GM06990 (cell line): Measurements from ENCODE around the gene CACNA2D3.

Source experiments
- DNase-seq: peaks from one replicate; pipeline ENCODE4 v3.0.0-alpha.2; 2011; ENCODE audit not compliant: insufficient read length; ENCODE audit errors: extremely low read depth
- H3K27me3 ChIP-seq: replicated peaks from 2 replicates; pipeline ENCODE4 v1.6.0; 2011; ENCODE audit warnings: low read length; ENCODE audit not compliant: control insufficient read depth, insufficient read depth
- H3K36me3 ChIP-seq: 2 replicates; pipeline ENCODE4 v1.5.1; 2011; ENCODE audit warnings: low read length; ENCODE audit not compliant: control insufficient read depth, insufficient read depth
- H3K4me3 ChIP-seq: replicated peaks from 2 replicates; pipeline ENCODE4 v1.5.1; 2011; ENCODE audit warnings: low read depth, mild to moderate bottlenecking, control low read depth, low read length
- CTCF ChIP-seq: IDR thresholded peaks from 2 replicates; pipeline ENCODE4 v1.5.1; 2011; ENCODE audit warnings: low read length, control low read depth, mild to moderate bottlenecking, inconsistent platforms; ENCODE audit not compliant: insufficient read depth, poor library complexity, severe bottlenecking

CACNA2D3 gene

GRCh38 chr3:55065331-55065730 lies 943.0 kb downstream of the CACNA2D3 start:
- Histone ChIP-seq H3K4me3 (no peak overlapping the region), H3K27me3 (no peaks in the 10 kb centered on the region), H3K36me3 (no peaks in the 10 kb centered on the region)
- no peak for DNase-seq
- TF ChIP-seq CTCF: no peak

GRCh38 chr3:55066551-55067047 lies 944.2 kb downstream of the CACNA2D3 start:
- Histone ChIP-seq H3K36me3 (no peaks in the 10 kb centered on the region), H3K4me3 (no peak overlapping the region), H3K27me3 (no peaks in the 10 kb centered on the region)
- TF ChIP-seq CTCF: no peak
- no peak for DNase-seq

GRCh38 chr3:55069950-55070349 lies 947.6 kb downstream of the CACNA2D3 start:
- Histone ChIP-seq H3K27me3 (no peaks in the 10 kb centered on the region), H3K4me3 (no peak overlapping the region), H3K36me3 (no peaks in the 10 kb centered on the region)
- no peak for TF ChIP-seq CTCF
- DNase-seq: no peak

- DNase-seq: no peak
- no peaks in the 10 kb centered on the region for H3K36me3 ChIP-seq
- H3K4me3 ChIP-seq: no peak overlapping the region
- no peaks in the 10 kb centered on the region for H3K27me3 ChIP-seq
- TF ChIP-seq CTCF: no peak
Measured at GRCh38 chr3:55074796-55075195, 952.4 kb downstream of the CACNA2D3 start.

GRCh38 chr3:55075846-55076245 lies 953.5 kb downstream of the CACNA2D3 start:
- TF ChIP-seq CTCF: no peak
- H3K4me3 ChIP-seq: no peak overlapping the region
- no peak for DNase-seq
- no peaks in the 10 kb centered on the region for H3K36me3 ChIP-seq
- no peaks in the 10 kb centered on the region for H3K27me3 ChIP-seq

- TF ChIP-seq CTCF: no peak
- Histone ChIP-seq H3K27me3 (no peaks in the 10 kb centered on the region), H3K4me3 (no peak overlapping the region), H3K36me3 (no peaks in the 10 kb centered on the region)
- DNase-seq: no peak
Measured at GRCh38 chr3:55077726-55078125, 955.4 kb downstream of the CACNA2D3 start.
